Measurements from ENCODE around the gene EXOC7. TPM values are rescaled to one million over a fixed set of nuclear protein-coding genes. Genes with fewer than 3 reads are reported as not detected.

The EXOC7 gene
- total and polyA plus RNA-seq, 2 of the 4 experiments (the other 2 are of a cell fraction) = 85.9 to 118 TPM

DNA sequence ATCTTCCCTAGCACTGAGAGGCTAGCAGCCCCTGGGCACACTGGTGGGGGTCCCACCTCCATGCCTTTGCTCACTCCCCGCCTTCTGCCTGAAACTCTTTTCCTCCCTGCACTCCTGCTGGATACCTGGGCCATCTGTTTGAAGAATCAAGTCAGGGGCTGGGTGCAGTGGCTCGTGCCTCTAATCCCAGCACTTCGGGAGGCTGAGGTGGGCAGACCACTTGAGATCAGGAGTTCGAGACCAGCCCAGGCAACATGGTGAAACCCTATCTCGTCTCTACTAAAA is 21.7 kb upstream of the EXOC7 start:
- dilution Hi-C loops (cut with HindIII; ENCODE audit: low sequenced_read_pairs, unreplicated experiment) = no loop called here
- Histone ChIP-seq H2AK5ac (ENCODE audit: low read depth, low read length) (no peak overlapping the region), H4K5ac (ENCODE audit: low read depth, low read length) (no peak overlapping the region), H3K9me1 (ENCODE audit: insufficient read depth, low read length) (no peaks in the 10 kb centered on the region), H4K20me1 (ENCODE audit: insufficient read depth, low read length) (no peaks in the 10 kb centered on the region), H3K27me3 (ENCODE audit: control insufficient read depth, insufficient read depth, low read length) (peaks cover 16% of the 10 kb centered on the region), H3K4me3 (ENCODE audit: insufficient read depth, low read depth, low read length) (no peak overlapping the region), H2AFZ (replicated peaks; ENCODE audit: low read length, poor library complexity) (no peak overlapping the region), H3K56ac (ENCODE audit: extremely low read depth, insufficient read depth, low read length) (no peak overlapping the region), H4K8ac (ENCODE audit: low read depth in 2 of 2, low read length in 2 of 2) (no peak overlapping the region), H3K23ac (ENCODE audit: low read depth, low read length) (no peak overlapping the region), H3K9ac (ENCODE audit: low read depth, low read length) (no peak overlapping the region), H3K14ac (replicated peaks; ENCODE audit: low read depth, low read length) (no peak overlapping the region), H3K4me1 (ENCODE audit: control insufficient read depth, insufficient read depth, low read length) (peaks cover 3% of the 10 kb centered on the region; the same call in 1 of the 2 replicates), H2AK9ac (replicated peaks; ENCODE audit: low read depth, low read length, poor library complexity) (no peak overlapping the region), H2BK5ac (ENCODE audit: low read depth, low read length, poor library complexity, severe bottlenecking) (no peak overlapping the region), H3K27ac (ENCODE audit: insufficient read depth, low read length) (no peak overlapping the region), H4K91ac (ENCODE audit: insufficient read depth, low read depth, low read length) (no peak overlapping the region), H3K18ac (ENCODE audit: low read depth, low read length) (no peak overlapping the region), H3K79me1 (ENCODE audit: low read depth in 1 of 2, low read length in 2 of 2) (no peaks in the 10 kb centered on the region), H2BK15ac (ENCODE audit: low read depth, low read length) (no peak overlapping the region), H3K9me3 (ENCODE audit: control insufficient read depth, insufficient read depth, low read length) (no peaks in the 10 kb centered on the region), H3K4me2 (ENCODE audit: low read depth, low read length) (no peak overlapping the region), H2BK20ac (ENCODE audit: low read depth, low read length) (no peak overlapping the region), H3K4ac (ENCODE audit: low read depth, low read length) (no peak overlapping the region), H3K36me3 (ENCODE audit: control insufficient read depth, insufficient read depth, low read length) (no peaks in the 10 kb centered on the region), H2BK120ac (ENCODE audit: low read depth, low read length) (no peak overlapping the region)
- ATAC-seq (ENCODE audit: low read depth) = no peak
- ChIA-PET POLR2A (ENCODE audit: unreplicated experiment) (interaction anchor here (0.6 kb wide), 1 partner anchor 58 kb away, joined by 12 read pairs; no protein-coding TSS in a partner anchor), CTCF (interaction anchor here (3.1 kb wide), 1 partner anchor 154 kb away, joined by 14 read pairs; no protein-coding TSS in a partner anchor)
- TF ChIP-seq CHD1 (IDR thresholded peaks at IDR 0.05; ENCODE audit: low read depth, low read length) = no peak
- no peak for TF ChIP-seq SMC3 (IDR thresholded peaks at IDR 0.05; ENCODE audit: low read depth, low read length)
- TF ChIP-seq POLR2A (IDR thresholded peaks at IDR 0.05; ENCODE audit: low read depth, low read length) = no peak
- no peak for TF ChIP-seq CEBPB (IDR thresholded peaks at IDR 0.05; ENCODE audit: low read depth, low read length)
- TF ChIP-seq MAZ (IDR thresholded peaks at IDR 0.05; ENCODE audit: borderline replicate concordance, low read depth, low read length) = no peak
- TF ChIP-seq MXI1 (IDR thresholded peaks at IDR 0.05; ENCODE audit: borderline replicate concordance, low read depth, low read length) = no peak
- no peak for TF ChIP-seq RAD21 (IDR thresholded peaks at IDR 0.05; ENCODE audit: low read length)
- no peak for TF ChIP-seq RCOR1 (IDR thresholded peaks at IDR 0.05; ENCODE audit: insufficient replicate concordance, low read length)
- no peak for DNase-seq
- intact Hi-C loops (cut with micrococcal nuclease) = no loop called here
- no CpG with 5 or more reads among the region's 5 CpGs for WGBS, 2 experiments (ENCODE audit: extremely low coverage in 2 of 2, insufficient read length in 1 of 2)
- BruUV-seq (replicated peaks) = no TSS peak
- in situ Hi-C loops (cut with MboI; ENCODE audit: low sequenced_read_pairs) = no loop called here

Measured in IMR-90 (cell line).